Measurements from ENCODE around the gene ATP4B. TPM values are rescaled to one million over a fixed set of nuclear protein-coding genes. Genes with fewer than 3 reads are reported as not detected.
A peak's percentile ranks its signal among the peaks of the same experiment; 100 is the strongest.

The ATP4B gene
- total RNA-seq, 1 donor from 2014 or later: not detected

GRCh38 chr13:113666329-113666670 is 8.3 kb upstream of the ATP4B start:
- Mint-ChIP-seq H3K36me3 (ENCODE audit: low read depth) (peaks cover 6% of the 10 kb centered on the region), H3K9me3 (ENCODE audit: low read depth) (peaks cover 14% of the 10 kb centered on the region), H3K4me3 (ENCODE audit: unreplicated experiment) (no peak overlapping the region), H3K27me3 (ENCODE audit: low read depth) (peaks cover 8% of the 10 kb centered on the region), H3K27ac (ENCODE audit: unreplicated experiment) (no peak overlapping the region), H3K4me1 (ENCODE audit: low read depth) (no peaks in the 10 kb centered on the region)
- TF ChIP-seq CTCF (IDR thresholded peaks at IDR 0.05): no peak
- no peak for DNase-seq (ENCODE audit: low spot score)

- Mint-ChIP-seq H3K4me3 (ENCODE audit: unreplicated experiment) (no peak overlapping the region), H3K27ac (ENCODE audit: unreplicated experiment) (no peak overlapping the region), H3K36me3 (ENCODE audit: low read depth) (peaks cover 7% of the 10 kb centered on the region), H3K9me3 (ENCODE audit: low read depth) (peaks cover 19% of the 10 kb centered on the region), H3K27me3 (ENCODE audit: low read depth) (peaks cover 8% of the 10 kb centered on the region), H3K4me1 (ENCODE audit: low read depth) (no peaks in the 10 kb centered on the region)
- no peak for TF ChIP-seq CTCF (IDR thresholded peaks at IDR 0.05)
- peak; percentile 68 for DNase-seq (ENCODE audit: low spot score)
These were observed 7.8 kb upstream of the ATP4B start for GRCh38 chr13:113665597-113666328.

DNA sequence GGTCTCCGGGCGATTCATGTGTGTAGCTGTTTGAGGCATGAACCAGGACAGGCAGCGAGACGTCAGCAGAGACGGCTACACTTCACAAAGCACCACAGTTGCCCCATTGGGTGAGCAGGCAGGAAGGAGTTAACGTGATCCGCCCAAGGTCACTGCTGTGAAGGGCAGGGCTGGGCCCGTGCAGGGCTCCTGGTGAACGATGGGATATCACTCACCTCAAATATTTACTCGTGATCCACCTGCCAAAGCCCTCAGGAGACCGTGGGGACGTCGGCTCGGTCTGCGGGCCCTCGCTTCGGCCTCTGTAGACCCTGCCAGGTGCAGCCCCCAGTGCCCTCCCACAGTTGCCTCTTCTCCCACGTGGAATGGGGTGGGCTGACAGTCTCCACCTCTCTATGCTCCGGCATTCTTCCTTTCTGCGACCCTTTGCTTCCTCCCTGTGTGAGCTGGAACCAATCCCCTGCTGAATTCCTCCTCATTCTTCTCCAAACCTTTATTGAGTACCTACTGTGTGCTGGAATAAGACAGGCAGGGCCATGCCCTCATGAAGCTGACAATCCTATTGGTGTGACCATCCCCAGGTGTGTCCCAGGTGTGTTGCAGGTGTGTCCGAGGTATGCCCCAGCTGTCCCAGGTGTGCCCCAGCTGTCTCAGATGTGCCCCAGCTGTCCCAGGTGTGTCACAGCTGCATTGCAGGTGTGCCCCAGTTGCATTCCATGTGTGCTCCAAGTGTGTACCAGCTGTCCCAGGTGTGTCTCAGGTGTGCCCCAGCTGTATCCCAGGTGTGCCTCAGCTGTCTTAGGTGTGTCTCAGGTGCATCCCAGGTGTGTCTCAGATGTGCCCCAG is 7.0 kb upstream of the ATP4B start:
- Mint-ChIP-seq H3K27ac (ENCODE audit: unreplicated experiment) (no peak overlapping the region), H3K9me3 (ENCODE audit: low read depth) (peaks cover 25% of the 10 kb centered on the region), H3K36me3 (ENCODE audit: low read depth) (peaks cover 7% of the 10 kb centered on the region), H3K4me1 (ENCODE audit: low read depth) (no peaks in the 10 kb centered on the region), H3K4me3 (ENCODE audit: unreplicated experiment) (no peak overlapping the region), H3K27me3 (ENCODE audit: low read depth) (peaks cover 8% of the 10 kb centered on the region)
- peak; percentile 74 for DNase-seq (ENCODE audit: low spot score)
- TF ChIP-seq CTCF (IDR thresholded peaks at IDR 0.05): no peak

GRCh38 chr13:113663934-113664333 is 5.9 kb upstream of the ATP4B start:
- H3K27me3 Mint-ChIP-seq (ENCODE audit: low read depth): peaks cover 7% of the 10 kb centered on the region
- DNase-seq (ENCODE audit: low spot score): no peak
- no peak for TF ChIP-seq CTCF (IDR thresholded peaks at IDR 0.05)
- H3K9me3 Mint-ChIP-seq (ENCODE audit: low read depth): peaks cover 25% of the 10 kb centered on the region
- peaks cover 7% of the 10 kb centered on the region for H3K36me3 Mint-ChIP-seq (ENCODE audit: low read depth)
- H3K4me3 Mint-ChIP-seq (ENCODE audit: unreplicated experiment): no peak overlapping the region
- no peak overlapping the region for H3K27ac Mint-ChIP-seq (ENCODE audit: unreplicated experiment)
- no peaks in the 10 kb centered on the region for H3K4me1 Mint-ChIP-seq (ENCODE audit: low read depth)

GRCh38 chr13:113661509-113661908 is 3.5 kb upstream of the ATP4B start:
- Mint-ChIP-seq H3K9me3 (ENCODE audit: low read depth) (peaks cover 25% of the 10 kb centered on the region), H3K27me3 (ENCODE audit: low read depth) (peaks cover 6% of the 10 kb centered on the region), H3K4me3 (ENCODE audit: unreplicated experiment) (no peak overlapping the region), H3K36me3 (ENCODE audit: low read depth) (peaks cover 7% of the 10 kb centered on the region), H3K27ac (ENCODE audit: unreplicated experiment) (no peak overlapping the region), H3K4me1 (ENCODE audit: low read depth) (no peaks in the 10 kb centered on the region)
- DNase-seq (ENCODE audit: low spot score): no peak
- no peak for TF ChIP-seq CTCF (IDR thresholded peaks at IDR 0.05)

Measured in chondrocyte (in vitro differentiated cells).